LNCAP (cell line): Measurements from ENCODE around the gene CHTOP.
A peak's percentile ranks its signal among the peaks of the same experiment; 100 is the strongest.

Experiments
- CTCF ChIP-seq: fragments of 450-650 bp; IDR thresholded peaks from 2 replicates; pipeline ENCODE4 v1.5.1; 2017; ENCODE audit warnings: mild to moderate bottlenecking

The CHTOP gene

DNA sequence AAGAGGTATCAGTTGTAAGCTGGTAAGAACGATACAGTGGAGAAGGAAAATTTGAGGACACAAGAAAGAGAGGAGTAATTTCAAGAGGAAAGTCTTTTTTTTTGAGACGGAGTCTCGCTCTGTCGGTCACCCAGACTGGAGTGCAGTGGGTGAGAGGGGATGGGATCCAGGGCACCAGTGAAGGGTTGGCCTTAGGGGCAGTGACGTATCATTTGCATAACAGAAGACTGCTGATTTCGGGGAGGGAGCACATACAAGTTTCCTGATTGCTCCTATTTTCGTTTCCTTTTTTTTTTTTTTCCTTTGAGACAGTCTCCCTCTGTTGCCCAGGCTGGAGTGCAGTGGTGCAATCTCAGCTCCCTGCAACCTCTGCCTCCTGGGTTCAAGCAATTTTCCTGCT, 10.8 kb upstream of the CHTOP start:
- TF ChIP-seq CTCF = no peak

DNA sequence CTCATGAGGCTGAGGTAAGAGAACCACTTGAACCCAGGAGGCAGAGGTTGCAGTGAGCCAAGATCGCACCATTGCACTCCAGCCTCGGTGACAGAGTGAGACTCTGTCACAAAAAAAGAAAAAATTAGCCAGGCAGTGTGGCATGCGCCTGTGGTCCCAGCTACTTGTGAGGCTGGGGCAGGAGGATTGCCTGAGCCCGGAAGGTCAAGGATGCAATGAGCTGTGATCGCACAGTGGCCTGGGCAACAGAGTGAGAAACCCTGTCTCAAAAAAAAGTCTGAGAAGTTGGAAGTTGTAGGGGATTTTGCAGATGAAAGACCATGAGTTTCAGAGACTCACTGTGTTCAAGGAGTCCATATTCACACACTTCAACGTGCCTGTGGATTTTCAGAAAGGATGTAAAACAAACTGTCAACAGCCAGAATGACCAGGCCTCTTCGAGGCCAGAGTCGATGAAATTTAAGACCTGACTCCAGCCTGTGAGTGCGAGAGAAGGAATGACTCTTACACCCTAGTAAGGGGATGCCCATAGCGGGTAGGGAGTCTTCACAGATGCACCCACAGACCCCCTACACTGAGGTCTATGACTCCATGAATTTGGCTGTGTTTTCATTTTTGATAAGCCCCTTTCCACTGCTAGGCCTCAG, 8.8 kb upstream of the CHTOP start:
- TF ChIP-seq CTCF = no peak

DNA sequence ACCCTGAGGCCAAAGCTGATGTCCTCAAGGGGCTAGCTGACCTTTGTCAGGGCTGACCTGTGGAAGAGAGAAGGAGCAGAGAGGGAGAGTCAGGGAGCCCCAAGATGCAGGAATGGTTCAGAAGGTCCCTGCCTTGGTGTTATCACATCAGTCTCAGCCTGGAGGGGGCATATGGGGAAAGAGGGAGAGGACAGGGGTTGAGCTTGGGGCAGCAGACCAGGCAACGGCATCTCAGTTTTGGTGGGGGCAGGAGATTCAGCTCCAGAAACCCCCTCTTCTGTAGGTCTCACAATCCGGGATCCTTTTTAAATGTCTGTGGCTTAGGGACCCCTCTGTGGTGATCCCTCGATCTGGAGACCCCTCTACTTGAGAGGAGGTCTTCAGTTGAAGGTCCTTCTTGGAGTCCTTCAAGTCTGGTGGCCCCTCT, 7.4 kb upstream of the CHTOP start:
- no peak for TF ChIP-seq CTCF

- TF ChIP-seq CTCF = no peak
Observed at GRCh38 chr1:153626904-153627714, 6.8 kb upstream of the CHTOP start, which contains the start of gene S100A13. TSS of gene S100A13 (minus strand) at chr1:153627505. CDS start at chr1:153626472, 1,033 bp downstream.

GRCh38 chr1:153627715-153628626, 5.9 kb upstream of the CHTOP start, which contains the start of gene S100A1:
TSS of gene S100A1 (plus strand) at chr1:153628434. CDS start at chr1:153630522, 2,088 bp downstream.
- peak; percentile 12; the same call in 1 of the 2 replicates for TF ChIP-seq CTCF

DNA sequence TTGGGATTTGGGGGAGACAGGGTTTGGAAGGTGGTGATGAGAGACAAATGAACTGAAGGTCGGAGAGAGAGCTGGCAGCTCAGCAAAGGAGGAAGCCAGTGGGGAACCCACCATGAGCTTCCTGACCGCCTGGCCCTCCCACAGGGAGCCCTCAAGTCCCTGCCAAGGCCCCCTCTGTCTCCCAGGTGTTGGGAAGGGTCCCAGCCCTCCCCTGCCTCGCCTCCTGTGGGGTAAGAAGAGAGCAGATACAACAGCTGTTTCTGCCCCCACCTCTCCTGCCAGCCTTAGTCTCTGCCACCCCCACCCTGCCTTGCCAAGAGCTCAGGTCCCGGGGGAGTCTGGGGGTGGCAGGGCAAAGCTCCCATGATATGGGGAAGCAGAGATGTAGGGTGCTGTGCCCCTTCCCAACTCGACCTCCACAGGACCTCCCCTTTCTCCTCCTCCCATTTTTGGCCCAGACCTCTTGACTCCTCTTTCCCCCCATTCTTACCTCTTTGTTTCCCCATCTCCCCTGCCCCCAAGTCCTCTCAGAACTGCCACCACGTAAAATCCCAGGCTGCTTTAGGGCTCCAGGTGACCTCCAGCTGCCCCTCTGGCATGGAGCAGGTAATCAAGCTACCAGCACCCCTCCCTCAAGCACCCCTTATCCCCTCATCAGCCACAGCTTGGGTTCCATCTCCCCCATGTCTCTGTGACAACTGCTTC, 5.1 kb upstream of the CHTOP start:
- no peak for TF ChIP-seq CTCF

- no peak for TF ChIP-seq CTCF
Observed at GRCh38 chr1:153629343-153629665, 4.6 kb upstream of the CHTOP start.
